ENCODE data around the gene GEMIN5. TPM values are rescaled to one million over a fixed set of nuclear protein-coding genes. Genes with fewer than 3 reads are reported as not detected.

GEMIN5 gene
- total RNA-seq, 2 donors from 2014 or later: 14.4 to 15.8 TPM

GRCh38 chr5:154863291-154864080 is 74.5 kb downstream of the GEMIN5 start:
- Mint-ChIP-seq H3K36me3 (ENCODE audit: insufficient read depth in 2 of 2) (peaks cover 13 to 33% of the 10 kb centered on the region in 2 donors), H3K27me3 (ENCODE audit: low read depth) (no peaks in the 10 kb centered on the region), H3K4me1 (ENCODE audit: low read depth) (peaks cover 55% of the 10 kb centered on the region), H3K9me3 (no peaks in the 10 kb centered on the region), H3K27ac (peak overlapping the region; percentile 68), H3K4me3 (no peak overlapping the region)
- DNase-seq (no peak), ATAC-seq (replicated peaks in 1 of 2) (no peak)

GRCh38 chr5:154862766-154863165 is 75.2 kb downstream of the GEMIN5 start:
- peak overlapping the region in 1 of 2 donors; percentile 96 for H3K4me3 Mint-ChIP-seq
- ATAC-seq (replicated peaks in 1 of 2) (no peak), DNase-seq (no peak)
- H3K27me3 Mint-ChIP-seq (ENCODE audit: low read depth): no peaks in the 10 kb centered on the region
- H3K4me1 Mint-ChIP-seq (ENCODE audit: low read depth): peaks cover 55% of the 10 kb centered on the region
- peak overlapping the region; percentile 68 for H3K27ac Mint-ChIP-seq
- no peaks in the 10 kb centered on the region for H3K9me3 Mint-ChIP-seq
- peaks cover 13 to 31% of the 10 kb centered on the region in 2 donors for H3K36me3 Mint-ChIP-seq (ENCODE audit: insufficient read depth in 2 of 2)

GRCh38 chr5:154861946-154862345 is 76.1 kb downstream of the GEMIN5 start:
- Mint-ChIP-seq H3K27me3 (ENCODE audit: low read depth) (no peaks in the 10 kb centered on the region), H3K9me3 (no peaks in the 10 kb centered on the region), H3K4me3 (peak overlapping the region; percentile 74 to 96), H3K36me3 (ENCODE audit: insufficient read depth in 2 of 2) (peaks cover 12 to 28% of the 10 kb centered on the region in 2 donors), H3K4me1 (ENCODE audit: low read depth) (peaks cover 59% of the 10 kb centered on the region), H3K27ac (peak overlapping the region; percentile 16)
- no peak for ATAC-seq (replicated peaks in 1 of 2)
- no peak for DNase-seq

- no peaks in the 10 kb centered on the region for H3K9me3 Mint-ChIP-seq
- peaks cover 8 to 21% of the 10 kb centered on the region in 2 donors for H3K36me3 Mint-ChIP-seq (ENCODE audit: insufficient read depth in 2 of 2)
These were observed 77.2 kb downstream of the GEMIN5 start for GRCh38 chr5:154860765-154861164.

GRCh38 chr5:154860123-154860522 is 77.9 kb downstream of the GEMIN5 start:
- ATAC-seq (replicated peaks in 1 of 2): no peak
- no peaks in the 10 kb centered on the region for H3K27me3 Mint-ChIP-seq (ENCODE audit: low read depth)
- peak overlapping the region; percentile 97 for H3K27ac Mint-ChIP-seq
- H3K4me1 Mint-ChIP-seq (ENCODE audit: low read depth): peaks cover 50% of the 10 kb centered on the region
- no peak for DNase-seq
- H3K4me3 Mint-ChIP-seq: peak overlapping the region; percentile 94 to 96
- H3K9me3 Mint-ChIP-seq: no peaks in the 10 kb centered on the region
- H3K36me3 Mint-ChIP-seq (ENCODE audit: insufficient read depth in 2 of 2): peaks cover 5 to 17% of the 10 kb centered on the region in 2 donors

More at GRCh38 chr5:154860765-154861164, 77.2 kb downstream of the GEMIN5 start:
- Mint-ChIP-seq H3K4me3 (peak overlapping the region; percentile 94 to 96), H3K27ac (peak overlapping the region; percentile 97), H3K27me3 (ENCODE audit: low read depth) (no peaks in the 10 kb centered on the region), H3K4me1 (ENCODE audit: low read depth) (peaks cover 56% of the 10 kb centered on the region)
- DNase-seq (no peak), ATAC-seq (replicated peaks in 1 of 2) (no peak)

GRCh38 chr5:154858972-154859871 is 78.8 kb downstream of the GEMIN5 start:
- H3K36me3 Mint-ChIP-seq (ENCODE audit: insufficient read depth in 2 of 2): peaks cover 5 to 16% of the 10 kb centered on the region in 2 donors
- no peak for DNase-seq

GRCh38 chr5:154858297-154858971 is 79.6 kb downstream of the GEMIN5 start, which contains the start of gene CNOT8:
Gene CNOT8, plus strand, starts transcription at chr5:154858627. Its CDS starts 4,652 bp downstream, at chr5:154863279.
- ATAC-seq (replicated peaks in 1 of 2) (peak; percentile 88 to 90), DNase-seq (peak; percentile 98)
- H3K27ac Mint-ChIP-seq: peak within 1 kb of the TSS; percentile 97
- peak within 1 kb of the TSS; percentile 94 to 96 for H3K4me3 Mint-ChIP-seq
- H3K27me3 Mint-ChIP-seq (ENCODE audit: low read depth): no peaks in the 10 kb centered on the region
- H3K4me1 Mint-ChIP-seq (ENCODE audit: low read depth): peaks cover 43% of the 10 kb centered on the region
- peaks cover 5 to 15% of the 10 kb centered on the region in 2 donors for H3K36me3 Mint-ChIP-seq (ENCODE audit: insufficient read depth in 2 of 2)
- no peaks in the 10 kb centered on the region for H3K9me3 Mint-ChIP-seq

More at GRCh38 chr5:154858972-154859871, 78.8 kb downstream of the GEMIN5 start:
- Mint-ChIP-seq H3K9me3 (no peaks in the 10 kb centered on the region), H3K4me3 (peak overlapping the region; percentile 94 to 96), H3K27ac (peak overlapping the region; percentile 97), H3K27me3 (ENCODE audit: low read depth) (no peaks in the 10 kb centered on the region), H3K4me1 (ENCODE audit: low read depth) (peaks cover 43% of the 10 kb centered on the region)
- ATAC-seq (replicated peaks in 1 of 2): no peak

GRCh38 chr5:154857530-154858296 is 80.3 kb downstream of the GEMIN5 start:
- Mint-ChIP-seq H3K4me1 (ENCODE audit: low read depth) (peaks cover 40% of the 10 kb centered on the region), H3K9me3 (no peaks in the 10 kb centered on the region), H3K27ac (peak overlapping the region; percentile 97), H3K36me3 (ENCODE audit: insufficient read depth in 2 of 2) (peaks cover 4 to 9% of the 10 kb centered on the region in 2 donors), H3K4me3 (peak overlapping the region; percentile 94 to 96), H3K27me3 (ENCODE audit: low read depth) (no peaks in the 10 kb centered on the region)
- peak; percentile 85 to 87 for DNase-seq
- peak; percentile 63 to 65 for ATAC-seq (replicated peaks in 1 of 2)

- peaks cover 17% of the 10 kb centered on the region for H3K4me1 Mint-ChIP-seq (ENCODE audit: low read depth)
- no peaks in the 10 kb centered on the region for H3K27me3 Mint-ChIP-seq (ENCODE audit: low read depth)
- DNase-seq: no peak
- H3K9me3 Mint-ChIP-seq: no peaks in the 10 kb centered on the region
- no peak for ATAC-seq (replicated peaks in 1 of 2)
- no peak overlapping the region for H3K27ac Mint-ChIP-seq
- H3K36me3 Mint-ChIP-seq (ENCODE audit: insufficient read depth in 2 of 2): no peaks in the 10 kb centered on the region
- no peak overlapping the region for H3K4me3 Mint-ChIP-seq
These were observed 86.7 kb downstream of the GEMIN5 start for GRCh38 chr5:154851351-154851750.

GRCh38 chr5:154850255-154851062 is 87.6 kb downstream of the GEMIN5 start, which contains the start of gene FAXDC2:
Gene FAXDC2, minus strand, starts transcription at chr5:154850603. Its CDS starts 12,425 bp downstream, at chr5:154838178.
- no peak for DNase-seq
- ATAC-seq (replicated peaks in 1 of 2): peak; percentile 23 to 29
- Mint-ChIP-seq H3K9me3 (no peaks in the 10 kb centered on the region), H3K27ac (no peak within 1 kb of the TSS), H3K4me3 (peak within 1 kb of the TSS in 1 of 2 donors; percentile 15), H3K4me1 (ENCODE audit: low read depth) (peaks cover 17% of the 10 kb centered on the region), H3K36me3 (ENCODE audit: insufficient read depth in 2 of 2) (peaks cover 0 to under 1% of the 10 kb centered on the region in 2 donors), H3K27me3 (ENCODE audit: low read depth) (no peaks in the 10 kb centered on the region)

- DNase-seq: no peak
- peaks cover 0 to 4% of the 10 kb centered on the region in 2 donors for H3K36me3 Mint-ChIP-seq (ENCODE audit: insufficient read depth in 2 of 2)
- H3K4me3 Mint-ChIP-seq: no peak overlapping the region
- no peaks in the 10 kb centered on the region for H3K9me3 Mint-ChIP-seq
- peak; percentile 32 to 37 for ATAC-seq (replicated peaks in 1 of 2)
- H3K4me1 Mint-ChIP-seq (ENCODE audit: low read depth): peaks cover 17% of the 10 kb centered on the region
- H3K27ac Mint-ChIP-seq: no peak overlapping the region
- no peaks in the 10 kb centered on the region for H3K27me3 Mint-ChIP-seq (ENCODE audit: low read depth)
These were observed 88.2 kb downstream of the GEMIN5 start for GRCh38 chr5:154849791-154850201.
